Hematopoietic multipotent progenitor cell treated with erythropoietin and hydrocortisone succinate and interleukin-3 and kit ligand, for 15 days (in vitro differentiated cells): ENCODE data around the gene AIMP2.
"Not testable (repeated sequence)": the region's sequence is repeated elsewhere in the genome, so short reads cannot be mapped to it uniquely, and the experiment has no call there.

Experiments used
- DNase-seq: peaks from one replicate; pipeline ENCODE4 v3.0.0-alpha.2; 2015; ENCODE audit warnings: low spot score

The AIMP2 gene

DNA sequence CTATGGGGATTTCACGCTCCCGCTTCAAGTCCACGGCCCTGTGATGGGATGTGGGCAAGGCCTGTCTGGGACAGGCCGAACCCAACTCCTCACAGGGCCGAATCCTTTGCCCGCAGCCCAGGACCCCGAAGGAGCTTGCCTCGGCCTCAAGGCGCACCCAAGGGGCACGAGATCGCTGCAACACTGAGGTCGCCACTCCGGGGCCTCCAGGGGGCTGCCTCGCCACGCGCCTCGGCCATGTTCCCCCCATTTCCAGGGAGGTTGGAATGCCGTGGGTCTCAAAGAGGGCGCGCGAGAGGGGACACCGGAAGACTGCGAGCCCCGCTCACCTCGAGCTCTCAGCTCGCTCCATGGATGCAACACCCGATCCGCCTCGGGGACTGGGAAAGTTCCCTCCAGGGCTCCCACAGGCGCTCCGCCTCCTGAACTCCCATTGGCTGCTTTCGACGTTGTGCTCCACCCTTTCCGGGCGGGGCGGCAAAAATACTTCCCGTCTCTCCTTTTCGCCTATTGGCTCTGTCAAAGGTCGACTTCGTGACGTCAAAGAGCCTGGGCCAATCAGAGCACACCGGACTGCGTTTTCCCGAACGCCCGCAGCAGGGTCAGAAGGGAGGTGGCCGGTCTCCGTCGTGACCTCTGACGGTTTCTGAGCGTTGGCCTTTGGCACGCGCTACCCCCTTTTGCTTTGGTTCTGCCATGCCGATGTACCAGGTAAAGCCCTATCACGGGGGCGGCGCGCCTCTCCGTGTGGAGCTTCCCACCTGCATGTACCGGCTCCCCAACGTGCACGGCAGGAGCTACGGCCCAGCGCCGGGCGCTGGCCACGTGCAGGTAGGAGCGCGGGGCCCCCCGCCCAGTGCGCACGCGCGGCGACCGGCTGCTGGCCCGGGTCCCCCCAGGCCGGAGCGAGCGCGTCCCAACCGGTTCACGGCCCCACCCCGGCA lies at the start of gene AIMP2, which contains the start of gene PMS2:
TSS of gene AIMP2 (plus strand) at position 605 of the 944 bp plus-strand sequence. CDS start at position 697, 92 bp downstream.
TSS of gene PMS2 (minus strand) at position 382 of the 944 bp plus-strand sequence. CDS start at position 352, 30 bp downstream.
- DNase-seq, result peak; percentile 98

GRCh38 chr7:5963205-5963604 lies 45.9 kb upstream of the AIMP2 start:
- not testable (repeated sequence) for DNase-seq

DNA sequence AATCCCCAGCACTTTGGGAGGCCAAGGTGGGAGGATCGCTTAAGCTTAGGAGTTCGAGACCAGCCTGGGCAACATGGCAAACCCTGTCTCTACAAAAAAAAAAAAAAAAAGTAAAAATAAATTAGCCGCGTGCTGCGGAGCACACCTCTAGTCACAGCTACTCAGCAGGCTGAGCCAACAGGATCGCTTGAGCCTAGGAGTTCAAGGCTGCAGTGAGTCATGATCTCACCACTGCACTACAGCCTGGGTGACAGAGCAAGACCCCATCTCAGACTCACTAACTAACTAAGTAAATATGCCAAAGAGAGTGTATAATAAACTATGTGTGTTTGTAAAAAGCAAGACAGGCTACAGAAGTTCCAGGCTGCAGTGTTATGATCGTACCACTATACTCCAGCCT lies 45.3 kb upstream of the AIMP2 start:
- DNase-seq, result not testable (repeated sequence)

GRCh38 chr7:5970347-5970911 lies 38.6 kb upstream of the AIMP2 start, which contains the start of gene RSPH10B:
TSS of gene RSPH10B (minus strand) at chr7:5970689. CDS start at chr7:5967116, 3,573 bp downstream.
- not testable (repeated sequence) for DNase-seq

DNA sequence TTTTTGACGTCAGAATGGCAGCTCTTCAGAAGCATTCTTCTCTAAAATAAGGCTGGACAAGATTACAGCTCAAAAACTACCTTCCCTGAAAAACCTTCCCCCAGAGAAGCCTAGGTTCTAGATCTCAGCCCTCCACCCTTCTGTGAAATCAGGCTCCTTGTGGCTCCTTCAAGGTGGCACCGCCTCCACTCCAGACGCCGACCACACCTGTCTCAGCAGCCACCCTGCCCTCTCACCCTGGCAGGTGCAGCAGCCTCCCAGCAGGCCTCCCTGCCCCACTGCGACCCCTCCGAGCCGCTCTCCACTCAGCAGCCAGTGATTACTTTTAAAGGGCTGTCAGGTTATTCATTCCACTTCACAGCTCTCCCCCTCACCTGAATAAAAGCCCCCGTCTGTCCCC lies 35.5 kb upstream of the AIMP2 start:
- DNase-seq, result not testable (repeated sequence)

DNA sequence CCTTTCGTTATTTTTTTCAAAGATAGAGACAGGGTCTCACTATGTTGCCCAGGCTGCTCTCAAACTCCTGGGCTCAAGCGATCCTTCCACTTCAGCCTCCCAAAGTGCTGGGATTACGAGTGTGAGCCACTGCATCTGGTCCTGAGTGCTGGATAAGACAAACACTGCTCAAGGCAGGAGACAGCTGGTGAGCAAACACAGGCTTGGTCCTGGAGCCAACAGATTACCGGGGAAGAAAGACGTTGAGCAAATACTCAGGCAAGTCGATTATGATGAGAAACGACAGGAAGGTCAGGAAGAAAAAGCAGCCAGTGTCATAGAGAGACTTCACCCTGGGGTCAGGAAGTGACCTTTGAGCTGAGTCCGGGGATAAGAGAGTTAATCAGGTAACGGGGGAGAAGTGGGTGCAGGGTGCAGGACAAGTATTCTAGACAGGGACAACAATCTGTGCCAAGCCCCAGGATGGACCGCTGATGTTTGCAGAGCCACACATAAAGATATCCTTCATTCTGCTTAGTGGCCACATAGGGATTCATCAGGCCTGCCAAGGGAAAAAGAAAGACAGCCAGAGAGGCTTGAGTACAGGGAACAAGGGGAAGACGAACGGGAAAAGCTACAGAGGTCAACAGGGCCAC lies 29.3 kb upstream of the AIMP2 start:
- not testable (repeated sequence) for DNase-seq

GRCh38 chr7:5987061-5987460 lies 22.0 kb upstream of the AIMP2 start:
- DNase-seq, result not testable (repeated sequence)

DNA sequence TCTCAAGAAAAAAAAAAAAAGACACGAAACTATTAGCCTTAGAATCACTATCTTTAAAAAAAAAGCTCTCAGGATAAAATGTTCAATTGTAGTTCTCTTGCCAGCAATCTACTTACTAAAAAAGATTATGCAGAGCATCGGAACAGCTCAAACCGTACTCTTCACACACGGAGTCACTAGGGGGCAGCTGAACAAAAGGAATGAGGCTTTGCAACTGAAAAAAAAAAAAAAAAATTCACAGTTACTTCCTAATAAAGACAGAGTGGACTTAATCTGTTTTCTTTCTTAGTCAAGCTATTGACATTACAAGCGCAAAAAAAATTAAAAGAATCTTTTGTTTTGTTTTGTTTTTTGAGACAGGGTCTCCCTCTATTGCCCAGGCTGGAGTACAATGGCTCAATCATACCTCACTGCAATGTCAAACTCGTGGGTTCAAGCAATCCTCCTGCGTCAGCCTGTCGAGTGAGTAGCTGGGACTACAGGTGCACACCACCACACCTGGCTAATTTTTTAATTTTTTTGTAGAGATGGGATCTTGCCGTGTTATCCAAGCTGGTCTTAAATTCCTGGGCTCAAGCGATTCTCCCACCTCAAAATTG lies 11.8 kb upstream of the AIMP2 start:
- DNase-seq, result peak; percentile 86

DNA sequence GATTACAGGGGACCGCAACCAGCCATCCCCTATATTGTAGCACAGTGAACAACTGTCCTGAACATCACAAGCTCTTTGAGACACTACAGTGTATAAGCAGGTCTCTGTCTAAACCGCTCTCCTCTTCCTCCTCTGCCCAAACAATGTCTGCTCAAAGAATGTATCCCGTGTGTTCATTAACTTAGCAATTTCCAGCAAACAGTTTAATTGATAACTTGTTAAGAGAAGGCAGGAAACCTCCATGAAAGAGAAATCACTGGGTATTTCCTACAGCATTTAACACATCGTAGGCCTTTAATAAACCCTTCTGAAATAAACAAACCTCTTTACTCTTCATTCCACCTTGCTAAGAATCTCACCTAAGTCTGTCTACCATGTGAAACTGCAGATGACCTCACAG lies 1.7 kb upstream of the AIMP2 start:
- DNase-seq, result no peak

DNA sequence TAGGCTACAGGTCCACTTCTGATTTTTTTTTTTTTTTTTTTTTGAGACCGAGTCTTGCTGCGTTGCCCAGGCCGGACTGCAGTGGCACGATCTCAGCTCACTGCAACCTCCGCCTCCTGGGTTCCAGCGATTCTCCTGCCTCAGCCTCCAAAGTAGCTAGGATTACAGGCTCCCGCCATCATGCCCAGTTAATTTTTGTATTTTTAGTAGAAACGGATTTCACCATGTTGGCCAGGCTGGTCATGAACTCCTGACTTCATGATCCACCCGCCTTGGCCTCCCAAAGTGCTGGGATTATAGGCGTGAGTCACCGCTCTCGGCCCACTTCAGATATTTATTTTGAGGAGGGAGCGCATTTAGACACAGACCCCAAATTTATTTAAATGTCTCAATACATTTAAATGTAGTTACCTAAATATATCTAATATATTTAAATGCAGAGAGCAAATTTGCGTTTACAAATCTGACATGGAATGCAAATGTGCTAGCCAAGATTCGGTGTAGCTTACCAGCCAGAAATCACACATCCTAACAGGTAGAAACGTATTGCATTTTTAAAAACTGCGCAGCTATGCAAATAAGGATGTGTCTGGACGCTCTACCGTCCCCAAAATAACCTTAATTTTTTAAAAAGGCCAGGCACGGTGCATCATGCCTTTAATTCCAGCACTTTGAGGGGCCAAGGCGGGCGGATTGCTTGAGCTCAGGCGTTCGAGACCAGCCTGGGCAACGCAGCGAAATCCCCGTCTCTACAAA lies 1.1 kb upstream of the AIMP2 start:
- not testable (repeated sequence) for DNase-seq

- not testable (repeated sequence) for DNase-seq
Observed at GRCh38 chr7:6010370-6010769, 1.3 kb downstream of the AIMP2 start.

DNA sequence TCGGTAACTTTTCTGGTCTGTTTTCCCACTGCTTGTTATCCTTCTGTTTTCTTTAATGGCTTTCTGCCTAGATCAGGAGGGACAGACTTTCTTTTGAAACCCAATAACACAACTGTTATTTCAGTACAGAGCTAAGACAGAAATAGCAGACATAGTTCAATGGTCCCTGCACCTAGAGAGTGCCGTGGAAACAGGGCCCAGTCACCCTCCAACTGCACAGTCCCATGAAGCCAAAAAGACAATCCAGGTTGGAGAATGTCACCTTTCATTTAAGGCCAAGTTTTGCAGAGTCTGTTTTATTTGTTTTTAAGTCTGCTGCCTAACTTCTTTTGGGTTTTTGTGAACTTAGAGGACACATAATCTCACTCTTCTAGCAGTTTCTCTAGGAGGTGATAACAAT lies 2.5 kb downstream of the AIMP2 start:
- no peak for DNase-seq

DNA sequence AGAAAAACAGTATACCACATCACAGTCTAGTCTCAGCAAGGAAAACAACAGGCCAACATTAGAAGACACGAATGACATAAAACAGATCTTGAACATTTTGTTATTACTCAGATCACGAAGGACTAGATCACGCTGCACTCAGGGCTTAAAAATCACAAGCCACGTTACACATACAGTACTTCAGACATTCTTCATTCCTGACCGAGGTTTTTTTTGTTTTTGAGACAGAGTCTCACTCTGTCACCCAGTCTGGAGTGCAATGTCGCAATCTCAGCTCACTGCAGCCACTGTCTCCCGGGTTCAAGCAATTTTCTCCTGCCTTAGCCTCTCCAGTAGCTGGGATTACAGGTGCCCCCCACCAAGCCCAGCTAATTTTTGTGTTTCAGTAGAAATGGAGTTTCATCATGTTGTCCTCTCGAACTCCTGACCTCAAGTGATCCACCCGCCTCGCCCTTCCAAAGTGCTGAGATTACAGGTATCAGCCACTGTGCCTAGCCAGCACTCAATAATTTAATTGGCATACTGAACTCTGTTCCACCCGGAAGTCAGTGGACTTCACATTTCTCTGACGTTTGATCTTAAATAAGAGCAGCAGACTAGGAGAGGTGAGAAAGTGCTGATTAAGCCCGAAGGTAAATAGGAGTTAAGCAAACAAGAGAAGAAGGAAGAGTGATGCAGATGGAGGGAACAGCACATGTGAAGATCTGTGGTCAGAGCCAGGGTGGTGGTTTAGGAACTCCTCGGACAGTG lies 3.5 kb downstream of the AIMP2 start:
- no peak for DNase-seq

DNA sequence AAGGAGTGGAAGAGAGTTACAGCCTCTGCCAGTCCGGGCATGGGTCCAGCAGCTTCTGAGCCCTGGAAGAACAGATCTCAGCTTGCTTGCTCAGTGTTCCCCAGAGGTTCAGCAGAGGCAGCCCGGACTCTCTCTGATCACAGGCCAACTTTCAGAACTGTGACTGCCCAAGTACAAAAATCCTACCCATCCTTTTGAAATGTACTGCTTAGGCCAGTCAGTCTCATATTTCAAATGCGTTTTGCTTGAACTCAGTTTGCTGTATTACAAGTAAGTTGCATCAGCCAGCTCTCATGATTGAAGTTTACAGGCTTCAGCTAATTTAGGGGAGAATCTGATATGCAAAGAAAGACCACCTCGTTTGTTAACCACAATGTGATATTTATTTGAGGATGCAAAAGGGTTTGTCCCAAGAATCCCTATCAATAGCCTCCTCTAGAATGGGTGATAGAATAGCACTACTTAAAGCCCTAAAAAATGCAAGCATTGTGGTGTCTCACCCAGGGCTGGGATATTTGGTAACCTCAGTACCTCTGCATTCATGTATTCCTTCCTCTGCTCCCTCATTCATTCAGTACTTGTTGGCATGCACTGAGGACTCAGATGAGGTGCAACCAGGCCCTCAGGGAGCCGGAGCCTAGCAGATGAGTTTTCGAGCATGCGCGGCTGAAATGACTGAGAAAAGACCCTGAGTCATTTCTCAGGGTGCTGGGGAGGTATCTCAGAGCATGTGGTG lies 7.0 kb downstream of the AIMP2 start:
- peak; percentile 55 for DNase-seq

DNA sequence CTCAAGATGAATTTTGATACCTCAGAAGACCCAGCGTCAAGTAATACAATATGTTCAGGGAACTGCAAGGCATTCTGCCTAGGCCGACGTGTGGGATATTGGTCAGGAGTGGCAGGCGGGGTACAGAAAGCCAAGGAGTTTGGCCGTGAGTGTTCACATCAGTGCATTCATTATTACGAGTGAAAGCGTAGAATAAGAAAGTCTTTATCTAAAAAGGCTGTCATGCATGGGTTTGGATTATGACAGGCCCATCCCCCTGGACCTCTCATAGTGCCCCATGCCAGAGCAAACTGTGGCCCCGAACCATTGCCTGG lies 7.5 kb downstream of the AIMP2 start:
- peak; percentile 10 for DNase-seq

- DNase-seq, result peak; percentile 56
Observed at GRCh38 chr7:6020371-6021286, 11.6 kb downstream of the AIMP2 start.

GRCh38 chr7:6022707-6023106 lies 13.6 kb downstream of the AIMP2 start:
- DNase-seq, result peak; percentile 66

DNA sequence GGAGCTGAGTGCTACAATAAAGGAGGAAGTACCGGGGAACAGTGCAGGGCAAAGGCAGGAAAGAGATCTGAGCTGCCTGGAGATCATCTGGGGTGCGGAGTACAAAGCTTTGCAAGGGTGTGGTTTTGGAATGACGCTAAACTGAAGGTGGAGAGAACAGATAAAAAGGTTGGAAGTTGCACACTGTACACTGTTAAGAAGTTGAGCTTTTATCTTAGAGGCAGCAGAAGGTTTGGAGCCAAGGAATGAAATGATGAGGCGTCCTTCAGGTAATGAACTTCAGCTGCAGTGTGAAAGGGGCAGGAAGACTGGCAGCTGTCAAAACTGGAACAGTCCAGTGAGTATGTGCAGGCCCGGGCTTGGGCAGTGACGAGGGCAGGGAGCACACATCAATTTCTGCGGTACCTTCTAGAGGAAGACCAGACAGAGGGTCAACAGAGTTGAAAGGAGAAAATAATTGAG lies 14.9 kb downstream of the AIMP2 start:
- peak; percentile 90 for DNase-seq
